ENCODE measurements around the gene KLHL21.
"Not testable (repeated sequence)": the region's sequence is repeated elsewhere in the genome, so short reads cannot be mapped to it uniquely, and the experiment has no call there.

Gene KLHL21

GRCh38 chr1:6602669-6603237 is at the start of gene KLHL21:
KLHL21 (minus strand) TSS chr1:6602869; CDS start chr1:6602817, 52 bp downstream.
- peak; percentile 93 for DNase-seq

- no peak for DNase-seq
Observed at GRCh38 chr1:6651909-6652308, 49.2 kb upstream of the KLHL21 start.

GRCh38 chr1:6648556-6648955 is 45.9 kb upstream of the KLHL21 start:
- DNase-seq, result no peak

- DNase-seq, result peak; percentile 44
Observed at GRCh38 chr1:6646499-6647148, 44.0 kb upstream of the KLHL21 start.

- no peak for DNase-seq
Observed at GRCh38 chr1:6645018-6645417, 42.3 kb upstream of the KLHL21 start.

- not testable (repeated sequence) for DNase-seq
Observed at GRCh38 chr1:6640867-6641266, 38.2 kb upstream of the KLHL21 start.

GRCh38 chr1:6638226-6638625 is 35.6 kb upstream of the KLHL21 start:
- DNase-seq, result peak; percentile 90

- no peak for DNase-seq
Observed at GRCh38 chr1:6637770-6638169, 35.1 kb upstream of the KLHL21 start.

GRCh38 chr1:6636778-6637177 is 34.1 kb upstream of the KLHL21 start:
- not testable (repeated sequence) for DNase-seq

GRCh38 chr1:6635910-6636760 is 33.5 kb upstream of the KLHL21 start:
- no peak for DNase-seq

GRCh38 chr1:6635161-6635909 is 32.7 kb upstream of the KLHL21 start:
- no peak for DNase-seq

- DNase-seq, result peak; percentile 72
Observed at GRCh38 chr1:6634371-6635052, 31.8 kb upstream of the KLHL21 start.

- DNase-seq, result no peak
Observed at GRCh38 chr1:6632588-6633514, 30.2 kb upstream of the KLHL21 start.

GRCh38 chr1:6631058-6631457 is 28.4 kb upstream of the KLHL21 start:
- DNase-seq, result no peak

GRCh38 chr1:6630027-6630426 is 27.4 kb upstream of the KLHL21 start:
- no peak for DNase-seq

- DNase-seq, result no peak
Observed at GRCh38 chr1:6628971-6629479, 26.4 kb upstream of the KLHL21 start.

GRCh38 chr1:6627841-6628545 is 25.3 kb upstream of the KLHL21 start:
- DNase-seq, result no peak

GRCh38 chr1:6627031-6627430 is 24.4 kb upstream of the KLHL21 start:
- DNase-seq, result no peak

GRCh38 chr1:6625584-6626149 is 23.0 kb upstream of the KLHL21 start:
- peak; percentile 45 for DNase-seq

Data from right hindlimb (tissue), 1 donor.